GM19043 (cell line): ENCODE data around the gene KIF18A.

Source experiments
- ATAC-seq: cut with Tn5 transposase; IDR thresholded peaks from one replicate; pipeline ENCODE4 v1.9.1; 2021; ENCODE audit warnings: low read depth; ENCODE audit not compliant: unreplicated experiment

KIF18A gene

DNA sequence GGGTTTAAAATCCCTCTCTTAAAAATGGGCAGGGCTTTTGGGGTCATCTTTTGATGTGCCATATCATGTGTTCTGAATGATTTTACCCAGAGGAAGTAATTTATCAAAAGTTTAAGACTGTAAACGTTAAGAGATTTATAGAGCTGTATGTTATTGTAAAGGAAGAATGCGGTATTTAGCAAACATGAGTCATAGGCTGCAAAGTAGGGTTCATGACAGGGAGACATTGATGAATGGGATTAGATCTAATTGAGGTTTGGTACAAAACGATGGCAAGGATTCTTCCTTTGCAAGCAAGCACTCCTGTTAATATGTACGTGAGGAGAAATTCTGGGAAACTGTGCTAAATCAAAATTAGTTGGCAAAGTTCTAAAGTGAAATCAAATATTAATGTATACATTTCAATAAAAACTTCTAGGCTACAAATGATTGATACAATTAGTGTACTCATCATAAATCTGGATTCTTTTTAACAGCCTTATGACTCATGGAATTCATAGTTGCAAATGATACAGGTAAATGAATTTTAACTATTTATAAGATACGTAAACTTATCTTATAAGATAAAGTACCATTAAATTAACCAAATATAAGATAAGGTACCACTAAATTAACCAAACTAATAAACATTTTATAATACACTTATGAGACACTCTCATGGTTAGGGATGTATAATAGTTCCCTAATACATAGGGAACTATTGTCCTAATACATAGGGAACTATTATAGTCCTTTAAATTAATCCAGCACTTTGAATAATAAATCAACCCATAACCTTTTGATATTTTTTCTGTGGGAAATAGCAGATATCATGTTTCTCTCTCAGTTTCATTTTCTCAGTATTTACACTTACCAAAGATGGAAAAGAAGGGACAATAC, 58.4 kb downstream of the KIF18A start:
- ATAC-seq = no peak

DNA sequence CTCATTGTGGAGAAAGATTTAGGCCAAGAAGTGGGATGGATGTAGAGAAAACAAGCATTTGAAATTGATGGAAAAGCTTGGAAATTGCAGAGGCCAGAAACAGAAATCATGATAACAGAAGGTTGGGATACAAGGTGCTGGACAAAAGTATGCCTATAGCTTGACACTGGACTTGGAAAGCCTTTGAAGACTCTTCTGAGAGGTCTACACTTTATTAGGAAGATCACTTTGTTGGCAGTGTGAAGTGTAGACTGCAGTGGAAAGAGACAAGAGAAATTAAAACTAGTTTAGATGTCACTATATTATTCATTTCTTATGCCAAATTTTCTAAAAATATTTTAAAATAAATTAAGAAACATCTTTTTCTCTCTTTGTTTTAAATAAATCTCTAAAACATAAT, 59.1 kb downstream of the KIF18A start:
- no peak for ATAC-seq

GRCh38 chr11:28043930-28044709, 63.8 kb downstream of the KIF18A start:
- no peak for ATAC-seq

DNA sequence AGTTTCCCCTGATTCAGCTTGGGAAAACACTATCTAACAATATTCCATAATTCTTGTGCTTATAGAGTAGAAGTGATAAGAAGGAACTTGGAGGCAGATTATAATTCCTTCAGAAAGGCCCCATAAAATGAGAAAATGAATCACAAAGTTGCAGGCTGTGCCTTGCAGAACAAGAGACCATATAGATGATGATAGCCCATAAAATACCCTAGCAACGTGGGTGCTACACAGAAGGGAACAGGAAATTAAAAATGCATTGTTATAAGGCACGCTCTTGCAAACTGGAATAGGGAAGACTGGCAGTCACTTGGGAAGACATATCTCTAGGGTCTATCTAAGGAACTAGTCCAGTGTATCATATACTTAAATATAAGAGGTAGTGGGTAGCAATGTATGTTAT, 67.6 kb downstream of the KIF18A start:
- ATAC-seq = no peak

GRCh38 chr11:28038775-28039174, 69.2 kb downstream of the KIF18A start:
- no peak for ATAC-seq

DNA sequence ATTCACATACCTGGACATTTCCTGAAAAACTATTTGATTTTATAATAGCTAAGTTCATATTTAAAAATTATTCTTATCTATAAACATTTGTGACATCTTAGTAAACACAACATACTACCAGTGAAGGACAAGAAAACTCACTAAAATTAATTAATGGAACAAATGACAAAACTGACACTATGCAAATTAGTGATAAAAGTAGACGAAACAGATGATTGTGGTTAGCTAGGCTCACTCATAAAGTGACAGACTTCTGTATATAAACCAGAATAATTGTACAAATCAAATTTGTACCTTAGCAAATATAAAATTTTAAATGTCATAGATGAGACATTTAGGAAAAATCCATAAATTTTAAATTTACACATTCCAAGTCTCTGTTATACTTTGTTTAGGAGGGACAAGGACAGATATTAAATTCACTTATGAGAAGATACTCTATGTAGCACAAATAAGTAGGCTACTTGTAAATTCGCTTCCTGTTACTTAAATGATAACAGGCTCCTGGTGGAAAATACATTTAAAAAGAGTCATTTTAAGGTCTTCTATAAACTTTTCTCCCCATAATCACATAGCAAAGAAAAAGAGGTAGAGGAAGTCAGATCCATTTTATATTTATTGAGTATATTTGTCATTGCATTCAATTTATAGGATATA, 81.2 kb downstream of the KIF18A start:
- ATAC-seq = peak; percentile 64

DNA sequence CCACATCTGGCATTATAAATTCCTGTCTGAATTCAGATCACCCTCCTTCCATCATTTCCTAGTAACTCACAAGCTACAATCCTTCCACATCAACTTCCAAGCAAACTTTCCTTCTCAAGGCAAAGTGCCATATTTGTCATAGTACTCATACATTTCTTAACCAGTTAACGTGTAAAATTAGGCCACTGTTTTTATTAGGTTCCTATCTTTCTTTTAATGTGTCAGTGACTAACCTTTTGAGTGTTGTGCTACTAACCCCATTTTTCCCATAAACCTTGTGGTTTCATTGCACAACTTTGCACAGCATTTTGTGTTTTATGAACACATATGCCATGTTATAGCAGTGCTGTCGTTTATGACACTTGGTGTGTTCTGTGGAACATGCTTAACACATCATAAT, 90.1 kb downstream of the KIF18A start:
- ATAC-seq = no peak

DNA sequence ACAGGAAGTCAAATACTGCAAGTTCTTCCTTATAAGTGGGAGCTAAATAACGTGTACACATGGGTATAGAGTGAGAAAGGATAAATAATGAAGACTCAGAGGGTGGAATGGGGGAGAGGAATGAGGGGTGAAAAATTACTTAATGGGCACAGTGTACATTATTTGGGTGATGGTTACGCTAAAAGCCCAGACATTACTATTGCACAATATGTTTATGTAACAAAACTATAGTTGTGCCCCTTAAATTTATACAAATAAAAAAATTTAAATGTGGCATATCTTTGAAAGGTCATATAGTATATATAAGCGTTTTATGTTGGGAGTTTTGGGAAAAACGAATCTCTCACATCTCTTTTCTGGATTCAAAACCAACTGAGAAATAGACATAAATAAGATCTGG, 96.1 kb downstream of the KIF18A start:
- no peak for ATAC-seq

GRCh38 chr11:28009996-28010395, 98.0 kb downstream of the KIF18A start:
- ATAC-seq = no peak

- ATAC-seq = no peak
These were observed 98.6 kb downstream of the KIF18A start for GRCh38 chr11:28009388-28009787.

DNA sequence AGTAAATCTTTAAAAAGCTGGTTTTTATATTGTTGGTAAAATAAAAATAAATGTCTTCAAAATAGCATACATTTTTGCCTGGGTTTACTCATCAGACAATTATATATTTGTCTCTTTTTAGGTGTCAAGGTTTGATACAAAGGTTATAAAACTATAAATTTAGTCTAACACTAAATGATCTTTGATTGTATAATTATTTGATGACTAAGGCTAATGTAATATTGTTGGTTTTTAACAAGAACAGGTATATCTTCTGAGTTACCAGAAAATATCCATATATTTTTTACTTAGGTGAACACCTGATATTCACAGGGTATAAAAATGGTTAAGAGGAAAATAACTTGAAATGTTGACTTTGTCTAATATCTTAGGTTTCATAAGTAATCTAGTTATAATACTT, 104.3 kb downstream of the KIF18A start:
- ATAC-seq = no peak

DNA sequence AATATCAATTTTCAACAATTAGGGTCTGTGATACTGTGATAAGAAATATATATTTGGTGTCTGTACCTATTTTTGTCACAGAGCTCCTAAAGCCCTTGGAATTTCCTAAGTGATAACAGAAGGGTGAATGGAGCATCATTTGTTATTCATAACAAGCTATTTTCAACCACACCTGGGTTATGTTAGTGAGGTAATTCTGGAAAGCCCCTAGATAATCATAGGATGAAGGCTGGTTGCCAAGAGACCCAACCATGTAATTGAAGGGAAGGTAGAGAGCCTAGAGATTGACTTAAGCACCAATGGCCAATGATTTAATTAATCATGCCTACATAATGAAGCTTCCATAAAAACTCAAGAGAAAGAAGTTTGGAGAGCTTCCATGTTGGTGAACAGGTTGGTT, 109.4 kb downstream of the KIF18A start:
- no peak for ATAC-seq

DNA sequence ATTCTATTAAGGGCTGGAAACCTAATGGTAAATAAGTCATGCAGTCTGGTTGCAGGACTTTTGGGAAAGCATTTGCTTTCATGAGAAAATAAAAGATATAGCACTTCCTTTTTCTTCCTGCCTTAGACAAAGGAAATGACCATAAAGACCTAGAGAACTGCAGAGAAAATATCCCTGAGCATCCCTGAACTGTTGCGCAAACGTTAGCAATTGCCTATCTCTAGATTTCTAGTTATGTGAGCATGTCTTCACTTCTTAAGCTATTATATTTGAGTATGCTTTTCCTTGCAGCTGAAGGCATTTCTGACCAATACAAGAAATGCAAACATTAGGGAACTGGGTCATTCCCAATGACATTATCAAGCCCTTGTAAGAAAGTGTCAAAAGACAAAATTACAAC, 110.6 kb downstream of the KIF18A start:
- no peak for ATAC-seq

DNA sequence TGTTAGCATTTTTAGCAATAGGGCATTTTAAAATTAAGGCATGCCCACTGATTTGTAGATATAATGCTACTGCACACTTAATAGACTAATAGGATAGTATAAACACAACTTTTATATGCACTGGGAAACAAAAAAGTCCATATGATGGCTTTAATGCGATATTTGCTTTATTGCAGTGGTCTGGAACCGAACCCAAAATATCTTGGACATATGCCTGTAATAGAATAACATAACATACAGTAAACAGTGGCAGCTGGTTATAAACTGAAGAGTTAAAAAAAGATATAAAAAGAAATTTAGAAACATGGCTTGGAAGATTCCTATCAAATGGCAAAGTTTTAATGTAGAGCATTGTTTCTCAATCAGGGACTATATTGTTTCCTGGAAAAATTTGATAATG, 111.9 kb downstream of the KIF18A start:
- ATAC-seq = no peak

GRCh38 chr11:27995083-27995482, 112.9 kb downstream of the KIF18A start:
- ATAC-seq = no peak

DNA sequence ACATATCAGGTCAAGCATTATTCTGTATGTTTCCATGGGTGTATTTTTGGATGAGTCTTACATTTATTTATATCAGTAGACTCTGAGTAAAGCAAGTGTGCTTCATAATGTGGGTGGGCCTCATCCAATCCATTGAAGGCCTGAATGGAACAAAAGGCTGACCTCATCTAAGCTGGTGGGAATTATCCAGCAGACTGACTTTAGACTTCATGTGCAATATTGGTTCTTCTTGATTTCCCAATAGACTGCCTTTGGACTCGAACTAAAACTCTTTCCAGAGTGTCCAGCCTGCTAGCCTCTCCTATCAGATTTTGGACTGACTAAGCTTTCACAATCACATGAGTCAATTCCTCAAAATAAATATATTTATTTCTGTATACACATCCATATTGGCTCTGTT, 116.2 kb downstream of the KIF18A start:
- ATAC-seq = no peak

- no peak for ATAC-seq
These were observed 130.4 kb downstream of the KIF18A start for GRCh38 chr11:27977527-27977926.

- no peak for ATAC-seq
These were observed 130.9 kb downstream of the KIF18A start for GRCh38 chr11:27977031-27977430.

DNA sequence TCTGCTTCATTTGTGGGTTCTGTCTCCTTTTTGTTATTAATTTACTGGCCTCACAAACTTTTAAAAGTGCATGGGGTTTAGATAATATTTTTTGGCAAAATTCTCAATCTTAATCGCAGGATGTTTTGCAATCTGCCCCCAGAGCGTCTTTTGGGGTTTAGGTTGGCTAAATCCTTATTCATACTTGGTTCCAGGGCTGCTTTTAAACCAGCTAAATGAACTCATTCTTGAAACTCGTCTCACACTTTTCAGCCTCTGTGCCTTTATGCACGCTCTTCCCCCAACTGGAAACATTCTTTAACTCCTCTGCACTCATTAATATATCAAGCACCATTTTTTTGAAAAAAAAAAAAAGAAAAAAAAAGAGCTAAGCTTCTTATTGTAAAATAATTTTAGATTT, 131.7 kb downstream of the KIF18A start:
- no peak for ATAC-seq

DNA sequence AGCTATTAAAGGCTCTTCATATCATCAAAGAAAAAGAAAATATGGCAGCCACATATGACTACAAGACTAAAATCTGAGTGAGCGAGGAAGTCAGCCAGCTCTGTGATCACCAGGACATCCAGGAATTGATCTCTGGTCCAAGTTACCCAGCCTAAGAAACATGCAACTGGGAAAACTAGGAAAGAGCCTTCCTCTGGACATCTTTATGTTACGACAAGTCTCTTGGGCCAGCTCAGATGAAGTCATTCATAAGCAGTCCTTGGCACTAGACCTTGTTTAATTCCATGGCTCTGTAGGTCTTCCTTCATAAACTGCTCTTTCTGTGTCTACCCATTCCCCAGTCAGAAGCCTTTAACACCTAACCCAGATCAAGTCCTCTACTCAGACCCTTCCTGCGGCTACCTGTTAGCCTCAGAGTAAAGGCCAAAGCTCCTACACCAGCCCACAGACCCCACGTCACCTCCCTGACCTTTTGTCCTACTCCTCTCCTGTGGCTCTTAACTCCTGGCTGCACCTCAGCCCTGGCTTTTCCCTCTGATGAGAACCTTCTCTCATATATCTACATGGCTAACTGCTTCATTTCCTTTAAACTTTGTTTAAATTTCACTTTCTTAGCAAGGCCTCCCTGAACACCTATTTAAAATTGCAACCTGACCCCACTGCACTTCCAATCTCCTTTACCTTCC, 134.0 kb downstream of the KIF18A start:
- ATAC-seq = no peak
